ENCODE results near the gene KHDRBS1. TPM values are rescaled to one million over a fixed set of nuclear protein-coding genes. Genes with fewer than 3 reads are reported as not detected.

Gene KHDRBS1
- total and polyA plus RNA-seq, 4 experiments from 2014 or later: 70.8 to 122 (median 115) TPM

DNA sequence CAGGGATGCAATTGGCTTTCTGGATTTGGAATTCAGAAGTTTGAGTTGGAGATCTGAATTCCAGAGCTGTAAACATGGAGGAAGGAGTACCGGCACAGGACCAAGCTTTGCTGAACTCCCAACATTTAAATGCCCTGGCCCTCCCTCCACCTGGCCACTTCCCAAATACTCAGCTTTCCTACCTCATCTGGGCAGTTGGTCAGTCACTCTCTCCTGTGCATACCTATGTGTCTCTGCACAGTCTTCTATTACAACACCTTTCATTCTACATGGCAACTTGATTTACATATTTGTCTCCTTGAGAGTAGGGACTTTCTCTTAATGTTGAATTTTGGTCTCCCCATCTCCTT is 6.1 kb upstream of the KHDRBS1 start:
- ChIA-PET CTCF (ENCODE audit: partially characterized antibody) (no interaction called here), POLR2A (ENCODE audit: partially characterized antibody) (no interaction called here)
- no peaks in the 10 kb centered on the region for H3K36me3 Mint-ChIP-seq
- no peak overlapping the region for H3K27ac Mint-ChIP-seq
- Histone ChIP-seq H3K36me3 (ENCODE audit: insufficient read depth, low read length) (no peaks in the 10 kb centered on the region), H3K27me3 (ENCODE audit: insufficient read depth, low read length) (no peaks in the 10 kb centered on the region), H3K4me3 (ENCODE audit: low read length in 2 of 2) (no peak overlapping the region), H3K9me3 (ENCODE audit: control insufficient read depth in 1 of 2, low read length in 2 of 2) (no peaks in the 10 kb centered on the region), H3K27ac (ENCODE audit: low read depth, low read length) (no peak overlapping the region), H3K4me1 (ENCODE audit: insufficient read depth, low read length) (peaks cover 3% of the 10 kb centered on the region)
- intact Hi-C loops (cut with micrococcal nuclease): no loop called here
- H3K9me3 Mint-ChIP-seq: no peaks in the 10 kb centered on the region
- H3K27me3 Mint-ChIP-seq: no peaks in the 10 kb centered on the region
- H3K4me1 Mint-ChIP-seq: peaks cover 6 to 9% (median 7%) of the 10 kb centered on the region in 4 donors
- DNase-seq: no peak
- no peak overlapping the region for H3K4me3 Mint-ChIP-seq

DNA sequence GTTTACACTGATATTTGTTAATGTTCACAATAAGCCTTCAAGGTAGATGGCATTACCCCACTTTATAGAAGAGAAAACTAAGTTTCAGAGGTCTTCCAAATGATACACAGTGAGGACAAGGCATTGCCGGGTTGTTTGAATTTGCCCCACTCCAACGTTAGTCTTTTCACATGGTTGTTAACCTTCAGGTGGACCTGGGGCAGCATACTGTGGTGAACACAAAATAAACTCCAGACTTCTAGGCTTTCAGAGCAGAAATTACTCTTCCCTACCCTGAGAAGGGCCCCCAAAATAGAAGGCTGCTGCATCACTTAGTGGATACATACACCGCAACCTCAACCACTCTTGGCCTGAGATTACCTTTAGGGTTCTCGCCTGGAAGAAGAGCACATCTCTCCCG is 3.4 kb upstream of the KHDRBS1 start:
- no peak overlapping the region for H3K4me3 Mint-ChIP-seq
- CTCF ChIA-PET (ENCODE audit: partially characterized antibody): interaction anchor here (4.8 kb wide), 1 partner anchor 8 kb away, joined by 16 read pairs; no protein-coding TSS in a partner anchor

DNA sequence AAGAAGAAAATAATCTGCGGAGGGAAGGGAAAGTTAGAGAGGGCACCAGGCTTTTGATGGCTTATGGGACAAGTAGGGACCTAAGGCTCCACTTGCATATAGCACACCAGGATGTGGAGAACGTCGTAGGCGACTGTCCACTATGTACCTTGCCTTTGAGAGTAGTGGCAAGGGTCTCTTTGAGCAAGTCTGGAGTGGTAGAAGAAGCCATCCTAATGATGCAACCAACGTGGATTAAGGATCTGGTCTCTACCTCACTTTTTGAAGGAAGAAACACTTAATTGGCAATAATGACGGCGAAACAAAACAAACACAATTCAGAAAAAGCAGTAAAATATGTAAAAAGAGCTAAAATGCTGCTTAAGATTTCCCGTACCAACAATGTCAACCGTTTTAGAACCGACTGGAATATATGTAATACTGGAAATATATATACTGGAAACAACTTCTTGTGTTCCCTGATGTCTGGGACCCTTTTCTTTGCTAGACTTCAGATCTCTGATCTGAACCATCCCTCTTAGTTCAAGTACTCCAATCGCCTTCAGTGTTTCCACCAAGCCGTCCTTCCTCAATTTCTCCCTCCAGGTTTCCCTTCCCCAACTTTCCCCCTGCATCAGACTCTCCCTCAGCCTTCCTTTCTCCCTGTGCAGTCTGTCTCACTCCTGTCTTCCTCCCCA is 821 bp upstream of the KHDRBS1 start:
- Histone ChIP-seq H3K27ac (ENCODE audit: low read depth, low read length) (peak overlapping the region; percentile 95), H3K4me1 (ENCODE audit: insufficient read depth, low read length) (peaks cover 30% of the 10 kb centered on the region), H3K4me3 (ENCODE audit: low read length in 2 of 2) (peak overlapping the region; percentile 2 to 89), H3K9me3 (ENCODE audit: control insufficient read depth in 1 of 2, low read length in 2 of 2) (no peaks in the 10 kb centered on the region), H3K27me3 (ENCODE audit: insufficient read depth, low read length) (no peaks in the 10 kb centered on the region), H3K36me3 (ENCODE audit: insufficient read depth, low read length) (no peaks in the 10 kb centered on the region)
- Mint-ChIP-seq H3K4me3 (peak overlapping the region; percentile 85 to 94 (median 90)), H3K27ac (peak overlapping the region; percentile 96 to 99 (median 98)), H3K27me3 (no peaks in the 10 kb centered on the region), H3K4me1 (peaks cover 20 to 38% (median 27%) of the 10 kb centered on the region in 4 donors), H3K36me3 (peaks cover 4 to 23% of the 10 kb centered on the region in 2 donors), H3K9me3 (peaks cover 0 to 4% (median 0%) of the 10 kb centered on the region in 8 donors)
- ChIA-PET POLR2A (ENCODE audit: partially characterized antibody) (interaction anchor here (0.6 to 4.0 kb wide), 20 partner anchors 8 to 949 kb away, joined by 3 to 48 read pairs (median 4); partner anchors contain the start of genes BSDC1, HDAC1, KPNA6 and PTP4A2), CTCF (ENCODE audit: partially characterized antibody) (interaction anchor here (4.8 kb wide), 1 partner anchor 10 kb away, joined by 16 read pairs; no protein-coding TSS in a partner anchor)
- intact Hi-C loops (cut with micrococcal nuclease): loop anchor here (1.0 to 2.0 kb wide), 2 partner anchors 59 to 74 kb away; partner anchors contain the start of genes PTP4A2 and TMEM39B
- DNase-seq: no peak

More for the DNA sequence above, 3.4 kb upstream of the KHDRBS1 start:
- H3K27ac ChIP-seq (ENCODE audit: low read depth, low read length): no peak overlapping the region
- no peaks in the 10 kb centered on the region for H3K9me3 ChIP-seq (ENCODE audit: control insufficient read depth in 1 of 2, low read length in 2 of 2)
- H3K4me1 Mint-ChIP-seq: peaks cover 9 to 19% (median 10%) of the 10 kb centered on the region in 4 donors
- intact Hi-C loops (cut with micrococcal nuclease): no loop called here
- peaks cover 0 to 10% of the 10 kb centered on the region in 2 donors for H3K36me3 Mint-ChIP-seq
- no peaks in the 10 kb centered on the region for H3K27me3 ChIP-seq (ENCODE audit: insufficient read depth, low read length)
- H3K4me3 ChIP-seq (ENCODE audit: low read length in 2 of 2): no peak overlapping the region
- POLR2A ChIA-PET (ENCODE audit: partially characterized antibody): no interaction called here
- DNase-seq: no peak
- H3K9me3 Mint-ChIP-seq: peaks cover 0 to 4% (median 0%) of the 10 kb centered on the region in 8 donors
- peaks cover 7% of the 10 kb centered on the region for H3K4me1 ChIP-seq (ENCODE audit: insufficient read depth, low read length)
- no peaks in the 10 kb centered on the region for H3K27me3 Mint-ChIP-seq
- no peaks in the 10 kb centered on the region for H3K36me3 ChIP-seq (ENCODE audit: insufficient read depth, low read length)
- peak overlapping the region in 2 of 7 donors; percentile 3 to 57 for H3K27ac Mint-ChIP-seq

- no peaks in the 10 kb centered on the region for H3K9me3 ChIP-seq (ENCODE audit: control insufficient read depth in 1 of 2, low read length in 2 of 2)
- H3K36me3 Mint-ChIP-seq: peaks cover 4 to 24% of the 10 kb centered on the region in 2 donors
- ChIA-PET POLR2A (ENCODE audit: partially characterized antibody) (interaction anchor here (0.6 to 4.0 kb wide), 19 partner anchors 9 to 380 kb away, joined by 3 to 48 read pairs (median 4); partner anchors contain the start of genes BSDC1, KPNA6, PEF1 and PTP4A2), CTCF (ENCODE audit: partially characterized antibody) (interaction anchor here (0.7 to 4.8 kb wide), 4 partner anchors 9 to 94 kb away, joined by 3 to 16 read pairs (median 5); partner anchors contain the start of gene KPNA6)
- peaks cover 45% of the 10 kb centered on the region for H3K4me1 ChIP-seq (ENCODE audit: insufficient read depth, low read length)
- H3K4me3 Mint-ChIP-seq: peak overlapping the region; percentile 89 to 99 (median 98)
- H3K4me3 ChIP-seq (ENCODE audit: low read length in 2 of 2): peak overlapping the region; percentile 89 to 100
- peak overlapping the region; percentile 90 to 99 (median 97) for H3K27ac Mint-ChIP-seq
- no peaks in the 10 kb centered on the region for H3K36me3 ChIP-seq (ENCODE audit: insufficient read depth, low read length)
- peak overlapping the region; percentile 95 for H3K27ac ChIP-seq (ENCODE audit: low read depth, low read length)
- peaks cover 0 to 4% (median 0%) of the 10 kb centered on the region in 8 donors for H3K9me3 Mint-ChIP-seq
- no peaks in the 10 kb centered on the region for H3K27me3 ChIP-seq (ENCODE audit: insufficient read depth, low read length)
- DNase-seq: peak in 4 of 5 donors; percentile 14 to 58 (median 26)
- peaks cover 24 to 44% (median 32%) of the 10 kb centered on the region in 4 donors for H3K4me1 Mint-ChIP-seq
- H3K27me3 Mint-ChIP-seq: no peaks in the 10 kb centered on the region
- intact Hi-C loops (cut with micrococcal nuclease): no loop called here
Measured at GRCh38 chr1:32014199-32014947, 705 bp downstream of the KHDRBS1 start.

DNA sequence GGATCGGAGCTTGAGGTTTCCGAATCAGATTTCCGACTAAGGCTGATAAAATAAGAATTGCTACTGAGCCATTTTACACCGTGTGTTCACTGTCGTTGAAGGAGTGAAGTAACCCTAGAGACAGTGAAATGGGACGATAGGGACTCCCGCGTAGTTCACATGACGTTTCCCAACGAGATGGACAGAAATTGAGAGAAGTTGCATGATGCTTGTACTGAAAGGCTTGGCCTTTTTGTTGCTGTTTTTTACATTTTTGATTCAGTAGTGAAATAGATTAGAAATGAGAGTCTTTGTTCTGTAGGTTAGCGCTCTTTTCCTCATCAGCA is 1.2 kb downstream of the KHDRBS1 start:
- Histone ChIP-seq H3K27me3 (ENCODE audit: insufficient read depth, low read length) (no peaks in the 10 kb centered on the region), H3K36me3 (ENCODE audit: insufficient read depth, low read length) (no peaks in the 10 kb centered on the region), H3K9me3 (ENCODE audit: control insufficient read depth in 1 of 2, low read length in 2 of 2) (no peaks in the 10 kb centered on the region), H3K4me1 (ENCODE audit: insufficient read depth, low read length) (peaks cover 51% of the 10 kb centered on the region), H3K27ac (ENCODE audit: low read depth, low read length) (peak overlapping the region; percentile 95), H3K4me3 (ENCODE audit: low read length in 2 of 2) (peak overlapping the region; percentile 89 to 100)
- H3K4me1 Mint-ChIP-seq: peaks cover 25 to 49% (median 33%) of the 10 kb centered on the region in 4 donors
- H3K36me3 Mint-ChIP-seq: peaks cover 4 to 25% of the 10 kb centered on the region in 2 donors
- H3K27ac Mint-ChIP-seq: peak overlapping the region; percentile 90 to 99 (median 97)
- peak overlapping the region; percentile 89 to 99 (median 98) for H3K4me3 Mint-ChIP-seq
- intact Hi-C loops (cut with micrococcal nuclease): no loop called here
- ChIA-PET CTCF (ENCODE audit: partially characterized antibody) (interaction anchor here (0.7 to 4.8 kb wide), 4 partner anchors 10 to 93 kb away, joined by 3 to 16 read pairs (median 5); partner anchors contain the start of gene KPNA6), POLR2A (ENCODE audit: partially characterized antibody) (interaction anchor here (0.6 to 4.0 kb wide), 17 partner anchors 8 to 379 kb away, joined by 3 to 48 read pairs (median 4); partner anchors contain the start of genes BSDC1, KPNA6, PEF1 and PTP4A2)
- no peaks in the 10 kb centered on the region for H3K27me3 Mint-ChIP-seq
- H3K9me3 Mint-ChIP-seq: peaks cover 0 to 4% (median 0%) of the 10 kb centered on the region in 8 donors
- peak in 4 of 5 donors; percentile 12 to 33 (median 24) for DNase-seq

DNA sequence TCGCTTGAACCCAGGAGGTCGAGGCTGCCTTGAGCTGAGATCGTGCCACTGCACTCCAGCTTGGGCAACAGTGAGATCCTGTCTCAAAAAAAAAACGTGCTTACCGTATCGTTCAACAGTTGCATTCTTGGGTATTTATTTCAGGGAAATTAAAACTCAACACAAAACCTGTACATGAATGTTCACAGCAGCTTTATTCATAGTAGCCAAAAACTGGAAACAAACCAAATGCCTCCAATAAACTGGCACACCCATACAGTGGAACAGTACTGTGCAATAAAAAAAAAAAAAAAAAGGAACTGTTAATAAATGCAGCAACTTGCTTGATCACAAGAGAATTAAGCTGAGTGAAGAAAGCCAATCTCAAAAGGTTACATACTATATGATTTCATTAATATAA is 6.7 kb downstream of the KHDRBS1 start:
- Histone ChIP-seq H3K27me3 (ENCODE audit: insufficient read depth, low read length) (no peaks in the 10 kb centered on the region), H3K9me3 (ENCODE audit: control insufficient read depth in 1 of 2, low read length in 2 of 2) (no peaks in the 10 kb centered on the region), H3K36me3 (ENCODE audit: insufficient read depth, low read length) (no peaks in the 10 kb centered on the region), H3K4me3 (ENCODE audit: low read length in 2 of 2) (no peak overlapping the region), H3K27ac (ENCODE audit: low read depth, low read length) (no peak overlapping the region), H3K4me1 (ENCODE audit: insufficient read depth, low read length) (peaks cover 87% of the 10 kb centered on the region)
- H3K4me3 Mint-ChIP-seq: peak overlapping the region in 7 of 8 donors; percentile 1 to 72 (median 60)
- H3K36me3 Mint-ChIP-seq: peaks cover 10 to 31% of the 10 kb centered on the region in 2 donors
- POLR2A ChIA-PET (ENCODE audit: partially characterized antibody): interaction anchor here (0.7 to 2.0 kb wide), 2 partner anchors 15 to 52 kb away, joined by 4 to 5 read pairs; partner anchors contain the start of gene TMEM39B
- intact Hi-C loops (cut with micrococcal nuclease): no loop called here
- H3K27me3 Mint-ChIP-seq: no peaks in the 10 kb centered on the region
- no peak for DNase-seq
- peaks cover 33 to 78% (median 47%) of the 10 kb centered on the region in 4 donors for H3K4me1 Mint-ChIP-seq
- peak overlapping the region; percentile 14 to 84 (median 53) for H3K27ac Mint-ChIP-seq
- H3K9me3 Mint-ChIP-seq: no peaks in the 10 kb centered on the region
- CTCF ChIA-PET (ENCODE audit: partially characterized antibody): interaction anchor here (0.9 kb wide), 1 partner anchor 12 kb away, joined by 3 read pairs; no protein-coding TSS in a partner anchor
